Stimulated activated CD8-positive, alpha-beta memory T cell treated with anti-CD3 and anti-CD28 coated beads, Interleukin-4, amount 100 ng/mL, for 1 hour (primary cell): Measurements from ENCODE around the gene DIMT1.

Experiments
- DNase-seq, 2 donors: peaks; one replicate each; pipeline ENCODE4 v3.0.0-alpha.2; 2020; ENCODE audit warnings: low read depth in 2 of 2, low spot score in 1 of 2

The DIMT1 gene

GRCh38 chr5:62371409-62371808 lies 32.3 kb downstream of the DIMT1 start:
- no peak for DNase-seq

GRCh38 chr5:62369039-62369438 lies 34.7 kb downstream of the DIMT1 start:
- no peak for DNase-seq

GRCh38 chr5:62362701-62363100 lies 41.0 kb downstream of the DIMT1 start:
- DNase-seq, result no peak

GRCh38 chr5:62354028-62354874 lies 49.5 kb downstream of the DIMT1 start:
- DNase-seq, result no peak

- no peak for DNase-seq
Measured at GRCh38 chr5:62348723-62349481, 54.8 kb downstream of the DIMT1 start.

- no peak for DNase-seq
Measured at GRCh38 chr5:62347928-62348327, 55.8 kb downstream of the DIMT1 start.

GRCh38 chr5:62346748-62347147 lies 57.0 kb downstream of the DIMT1 start:
- DNase-seq, result no peak

GRCh38 chr5:62343428-62343827 lies 60.3 kb downstream of the DIMT1 start:
- DNase-seq, result no peak

GRCh38 chr5:62342476-62342837 lies 61.2 kb downstream of the DIMT1 start:
- no peak for DNase-seq

GRCh38 chr5:62341783-62342475 lies 61.8 kb downstream of the DIMT1 start:
- DNase-seq, result no peak

- DNase-seq, result no peak
Measured at GRCh38 chr5:62340979-62341378, 62.7 kb downstream of the DIMT1 start.

GRCh38 chr5:62340392-62340791 lies 63.3 kb downstream of the DIMT1 start:
- DNase-seq, result no peak
